Thyroid gland (tissue), 4 donors: ENCODE results near the gene FBXW4.

Experiments
- CTCF ChIP-seq, 6 experiments: fragments of 200-600 bp in 3 of 6; fragments of 450-650 bp in 3 of 6; sonication (generic) in 3 of 6; IDR thresholded peaks; one replicate each; pipeline ENCODE4 v1.5.1; 2016 to 2019; ENCODE audit warnings: antibody characterized with exemption in 6 of 6, mild to moderate bottlenecking in 2 of 6, inconsistent platforms in 1 of 6, moderate library complexity in 1 of 6
- POLR2A ChIP-seq, 2 donors: fragments of 450-650 bp; IDR thresholded peaks; one replicate each; pipeline ENCODE4 v1.6.1; 2017; ENCODE audit warnings: antibody characterized with exemption in 2 of 2, mild to moderate bottlenecking in 2 of 2, moderate library complexity in 1 of 2

DNA sequence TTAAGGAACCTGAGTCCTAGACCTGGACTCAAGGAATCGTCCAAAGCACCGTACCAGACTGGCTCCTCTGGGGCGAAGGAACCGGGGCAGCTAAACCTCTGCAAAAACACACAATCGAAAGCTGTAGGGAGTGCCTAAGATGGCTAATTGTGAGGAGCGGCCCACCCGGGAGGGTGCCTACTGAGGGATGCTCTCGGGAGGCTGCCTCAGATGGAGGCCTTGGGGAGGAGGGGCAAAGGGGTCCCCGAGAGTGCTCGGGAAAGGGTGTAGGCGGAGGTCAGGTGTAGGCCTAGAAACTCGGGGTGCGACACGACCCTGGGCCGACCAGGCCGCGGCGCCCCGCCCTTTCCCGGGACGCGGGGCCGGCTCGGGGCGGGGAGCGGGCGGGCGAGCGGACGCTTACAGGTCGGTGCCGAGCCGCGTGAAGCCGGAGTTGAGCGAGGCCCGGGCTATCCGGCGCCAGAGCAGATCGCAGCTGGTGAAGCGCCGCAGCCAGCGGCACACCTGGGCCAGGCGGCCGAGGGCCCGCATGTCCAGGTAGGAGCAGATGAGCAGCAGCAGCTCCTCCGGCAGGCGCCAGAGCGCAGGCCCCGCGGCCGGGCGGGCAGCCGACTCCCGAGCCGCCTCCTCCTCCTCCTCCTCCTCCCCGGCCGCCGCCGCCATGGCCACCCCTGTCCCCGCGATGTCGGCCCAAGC lies 844 bp downstream of the FBXW4 start:
- TF ChIP-seq POLR2A (IDR thresholded peaks at IDR 0.05) (peak in 1 of 2 donors; percentile 53), CTCF (IDR thresholded peaks at IDR 0.05) (no peak)
